Activated CD8-positive, alpha-beta T cell treated with anti-CD3 and anti-CD28 coated beads for 36 hours (primary cell): ENCODE results near the gene FKBP15. TPM values are rescaled to one million over a fixed set of nuclear protein-coding genes. Genes with fewer than 3 reads are reported as not detected.
A peak's percentile ranks its signal among the peaks of the same experiment; 100 is the strongest.

Source experiments
- ATAC-seq: fragments of 200-7000 bp; cut with Tn5 transposase; one replicate; pipeline ENCODE4 v1.10.0; 2021; ENCODE audit warnings: mild to moderate bottlenecking, moderate library complexity
- CTCF ChIA-PET: fragments of 350-600 bp; sonication (Branson Sonifier 250); formaldehyde crosslinking; loops from one replicate; lab custom pipeline; 2021; ENCODE audit warnings: antibody characterized with exemption; lab: Charles Lee
- POLR2A ChIA-PET: fragments of 350-600 bp; sonication (Branson Sonifier 250); formaldehyde crosslinking; loops from one replicate; lab custom pipeline; 2021; ENCODE audit warnings: antibody characterized with exemption; lab: Charles Lee
- DNase-seq: peaks from one replicate; pipeline ENCODE4 v3.0.0-alpha.2; 2020
- H3K27ac Mint-ChIP-seq: one replicate; pipeline ENCODE4 v1.8.0; 2021; ENCODE audit warnings: mild to moderate bottlenecking, mixed read lengths
- H3K27me3 Mint-ChIP-seq: one replicate; pipeline ENCODE4 v1.8.0; 2021; ENCODE audit warnings: mixed read lengths
- H3K36me3 Mint-ChIP-seq: one replicate; pipeline ENCODE4 v1.8.0; 2021; ENCODE audit warnings: low read depth, mixed read lengths
- H3K4me1 Mint-ChIP-seq: one replicate; pipeline ENCODE4 v1.8.0; 2021; ENCODE audit warnings: low read depth, mixed read lengths
- H3K4me3 Mint-ChIP-seq: one replicate; pipeline ENCODE4 v1.8.0; 2021; ENCODE audit warnings: mild to moderate bottlenecking, moderate library complexity, mixed read lengths
- H3K9me3 Mint-ChIP-seq: one replicate; pipeline ENCODE4 v1.8.0; 2021; ENCODE audit warnings: mixed read lengths
- intact Hi-C: fragments of 100-400 bp; cut with micrococcal nuclease; formaldehyde crosslinking; loops from one replicate; pipeline ENCODE4 v1.10.0; 2022
- total RNA-seq, 2 experiments: library from RNA; stranded (reverse); gene quantifications; one replicate each; pipeline ENCODE4 v1.2.3, GENCODE V29; 2021
- TF ChIP-seq, protein P1 (sequence below): fragments of 200-600 bp; IDR thresholded peaks from one replicate; pipeline ENCODE4 v1.8.0; 2022; ENCODE audit warnings: antibody characterized with exemption, mild to moderate bottlenecking

The FKBP15 gene
- total RNA-seq, 2 experiments from 2014 or later, result 32.5 to 33.7 TPM

DNA sequence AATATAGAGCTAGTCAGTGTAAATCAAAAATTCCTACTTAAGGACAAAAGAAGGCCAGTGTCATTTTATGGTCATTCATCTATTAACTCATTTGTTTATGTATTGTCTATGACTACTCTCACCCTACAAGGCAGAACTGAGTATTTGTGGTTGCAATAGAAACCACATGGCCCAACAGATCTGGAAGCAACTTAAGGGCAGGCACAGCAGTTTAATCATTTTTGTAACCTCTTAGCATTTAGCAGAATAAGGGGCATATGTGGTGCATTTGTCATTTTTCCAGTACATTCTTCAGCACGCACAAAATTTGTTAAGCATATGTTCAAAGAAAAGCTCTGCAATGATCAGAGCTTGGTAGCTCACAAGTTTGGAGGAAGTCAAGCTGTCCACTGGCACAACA is 1.1 kb downstream of the FKBP15 start:
- peak; percentile 76 for DNase-seq
- peak; percentile 41 for ATAC-seq

DNA sequence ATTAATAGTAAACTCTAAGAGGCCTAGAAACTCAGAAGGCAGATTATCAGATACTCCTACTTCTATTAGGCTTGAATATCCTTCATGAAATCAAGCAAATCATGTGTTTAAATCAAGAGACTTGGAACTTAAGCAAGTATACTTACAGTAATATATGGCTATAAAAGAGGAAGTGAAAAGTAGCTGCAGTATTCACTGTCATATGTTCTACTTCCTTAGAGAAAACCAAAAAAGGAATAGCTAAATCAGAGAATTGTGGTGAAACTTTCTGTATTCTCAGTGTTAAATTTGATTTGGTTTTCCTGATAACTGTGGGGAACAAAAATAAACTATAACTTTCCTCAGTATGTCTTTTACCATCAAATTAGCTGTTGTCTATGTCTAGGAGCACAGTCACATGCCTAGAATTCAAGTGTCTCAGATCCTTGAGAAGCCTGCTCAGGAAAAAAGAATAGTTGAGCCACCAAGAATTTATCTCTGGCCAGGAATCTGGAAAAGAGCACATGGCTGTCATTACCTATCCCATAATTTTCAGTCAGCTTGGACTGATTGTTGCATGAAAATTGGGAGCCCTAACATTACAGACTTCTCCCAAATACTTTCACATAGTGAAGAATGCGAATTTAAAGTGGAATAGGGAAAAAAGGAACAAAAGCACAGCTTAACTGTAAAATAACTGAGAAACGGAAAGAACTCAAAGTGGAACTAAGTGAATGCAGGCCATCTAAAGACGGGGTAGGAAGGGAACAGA is 1.7 kb downstream of the FKBP15 start:
- ChIA-PET CTCF (interaction anchor here (0.8 to 4.5 kb wide), 8 partner anchors 9 to 107 kb away, joined by 3 to 35 read pairs (median 4); partner anchors contain the start of genes CDC26 and PRPF4), POLR2A (interaction anchor here (0.8 to 3.3 kb wide), 5 partner anchors 55 to 362 kb away, joined by 3 to 20 read pairs (median 4); partner anchors contain the start of genes CDC26, PRPF4 and WDR31)
- H3K4me3 Mint-ChIP-seq, result peak overlapping the region; percentile 86
- H3K4me1 Mint-ChIP-seq, result peaks cover 52% of the 10 kb centered on the region
- ATAC-seq (no peak), DNase-seq (no peak)
- H3K36me3 Mint-ChIP-seq, result peaks cover 13% of the 10 kb centered on the region
- H3K27ac Mint-ChIP-seq, result peak overlapping the region; percentile 89
- TF ChIP-seq, protein P1, sequence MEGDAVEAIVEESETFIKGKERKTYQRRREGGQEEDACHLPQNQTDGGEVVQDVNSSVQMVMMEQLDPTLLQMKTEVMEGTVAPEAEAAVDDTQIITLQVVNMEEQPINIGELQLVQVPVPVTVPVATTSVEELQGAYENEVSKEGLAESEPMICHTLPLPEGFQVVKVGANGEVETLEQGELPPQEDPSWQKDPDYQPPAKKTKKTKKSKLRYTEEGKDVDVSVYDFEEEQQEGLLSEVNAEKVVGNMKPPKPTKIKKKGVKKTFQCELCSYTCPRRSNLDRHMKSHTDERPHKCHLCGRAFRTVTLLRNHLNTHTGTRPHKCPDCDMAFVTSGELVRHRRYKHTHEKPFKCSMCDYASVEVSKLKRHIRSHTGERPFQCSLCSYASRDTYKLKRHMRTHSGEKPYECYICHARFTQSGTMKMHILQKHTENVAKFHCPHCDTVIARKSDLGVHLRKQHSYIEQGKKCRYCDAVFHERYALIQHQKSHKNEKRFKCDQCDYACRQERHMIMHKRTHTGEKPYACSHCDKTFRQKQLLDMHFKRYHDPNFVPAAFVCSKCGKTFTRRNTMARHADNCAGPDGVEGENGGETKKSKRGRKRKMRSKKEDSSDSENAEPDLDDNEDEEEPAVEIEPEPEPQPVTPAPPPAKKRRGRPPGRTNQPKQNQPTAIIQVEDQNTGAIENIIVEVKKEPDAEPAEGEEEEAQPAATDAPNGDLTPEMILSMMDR, result no peak
- H3K27me3 Mint-ChIP-seq, result no peaks in the 10 kb centered on the region
- intact Hi-C loops, result no loop called here
- no peaks in the 10 kb centered on the region for H3K9me3 Mint-ChIP-seq

More for the DNA sequence above, 1.1 kb downstream of the FKBP15 start:
- TF ChIP-seq, protein P1, result no peak
- H3K36me3 Mint-ChIP-seq, result peaks cover 14% of the 10 kb centered on the region
- POLR2A ChIA-PET, result interaction anchor here (0.8 to 3.3 kb wide), 6 partner anchors 55 to 362 kb away, joined by 3 to 20 read pairs (median 4); partner anchors contain the start of genes CDC26, PRPF4 and WDR31
- H3K27ac Mint-ChIP-seq, result peak overlapping the region; percentile 89
- H3K9me3 Mint-ChIP-seq, result no peaks in the 10 kb centered on the region
- H3K4me3 Mint-ChIP-seq, result peak overlapping the region; percentile 86
- CTCF ChIA-PET, result interaction anchor here (0.9 to 4.5 kb wide), 8 partner anchors 8 to 108 kb away, joined by 3 to 35 read pairs (median 4); partner anchors contain the start of genes CDC26 and PRPF4
- intact Hi-C loops, result no loop called here
- H3K4me1 Mint-ChIP-seq, result peaks cover 49% of the 10 kb centered on the region
- H3K27me3 Mint-ChIP-seq, result no peaks in the 10 kb centered on the region

DNA sequence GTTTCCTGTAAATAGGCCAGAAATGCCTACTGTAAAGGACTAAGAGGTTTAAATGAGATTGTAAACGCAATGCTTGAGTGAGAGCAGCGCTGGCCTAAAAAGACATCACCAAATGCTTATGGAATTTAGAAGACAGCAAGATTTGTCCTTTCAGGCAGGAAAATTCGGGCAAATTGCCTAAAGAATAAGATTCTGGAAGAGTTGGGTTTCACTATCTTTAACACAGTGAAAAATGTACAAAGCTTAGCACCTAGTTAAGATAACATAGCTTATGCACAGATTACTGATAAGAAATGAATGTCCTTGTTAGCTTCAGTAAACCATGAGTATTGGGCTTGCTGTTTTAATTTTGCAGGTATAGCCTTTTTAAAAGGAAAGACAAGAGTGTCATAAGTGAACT is 4.7 kb downstream of the FKBP15 start:
- no peak overlapping the region for H3K27ac Mint-ChIP-seq
- H3K4me3 Mint-ChIP-seq, result no peak overlapping the region
- peaks cover 32% of the 10 kb centered on the region for H3K4me1 Mint-ChIP-seq
- H3K36me3 Mint-ChIP-seq, result peaks cover 21% of the 10 kb centered on the region
- H3K9me3 Mint-ChIP-seq, result no peaks in the 10 kb centered on the region
- ChIA-PET POLR2A (no interaction called here), CTCF (no interaction called here)
- intact Hi-C loops, result no loop called here
- TF ChIP-seq, protein P1, result no peak
- DNase-seq (no peak), ATAC-seq (no peak)
- H3K27me3 Mint-ChIP-seq, result no peaks in the 10 kb centered on the region

DNA sequence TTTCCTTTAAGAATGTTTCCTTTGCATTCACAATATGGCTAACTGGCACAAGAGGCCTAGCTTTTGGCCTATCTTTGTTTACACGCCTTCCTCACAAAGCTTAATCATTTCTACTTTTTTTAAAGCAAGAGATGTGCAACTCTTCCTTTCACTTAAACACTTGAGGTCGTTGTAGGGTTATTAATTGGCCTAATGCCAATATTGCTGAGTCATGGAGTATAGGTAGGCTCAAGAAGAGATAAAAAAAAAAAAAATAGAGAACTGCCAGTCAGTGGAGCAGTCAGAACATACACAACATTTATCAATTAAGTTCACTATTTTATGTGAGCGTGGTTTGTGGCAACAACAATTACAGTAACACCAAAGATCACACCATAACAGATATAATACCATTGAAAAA is 5.9 kb downstream of the FKBP15 start:
- Mint-ChIP-seq H3K36me3 (peaks cover 24% of the 10 kb centered on the region), H3K27me3 (no peaks in the 10 kb centered on the region), H3K4me3 (no peak overlapping the region), H3K27ac (peak overlapping the region; percentile 40), H3K4me1 (peaks cover 32% of the 10 kb centered on the region), H3K9me3 (no peaks in the 10 kb centered on the region)
- DNase-seq (no peak), ATAC-seq (no peak)
- TF ChIP-seq, protein P1, result no peak
- intact Hi-C loops, result no loop called here
- ChIA-PET POLR2A (no interaction called here), CTCF (interaction anchor here (1.0 kb wide), 1 partner anchor 64 kb away, joined by 3 read pairs; the partner anchor contains the start of gene SLC31A2)

DNA sequence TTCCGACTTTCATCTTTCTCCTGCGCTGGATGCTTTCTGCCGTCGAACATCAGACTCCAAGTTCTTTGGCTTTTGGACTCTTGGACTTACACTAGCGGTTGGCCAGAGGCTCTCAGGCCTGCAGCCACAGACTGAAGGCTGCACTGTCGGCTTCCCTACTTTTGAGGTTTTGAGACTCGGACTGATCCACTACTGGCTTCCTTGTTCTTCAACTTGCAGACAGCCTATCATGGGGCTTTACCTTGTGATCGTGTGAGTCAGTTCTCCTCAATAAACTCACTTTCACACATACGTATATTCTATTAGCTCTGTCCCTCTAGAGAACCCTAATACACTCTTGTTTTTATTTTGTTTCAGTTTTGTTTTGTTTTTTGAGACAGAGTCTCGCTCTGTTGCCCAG is 10.3 kb downstream of the FKBP15 start:
- no peaks in the 10 kb centered on the region for H3K27me3 Mint-ChIP-seq

More for the DNA sequence above, 10.3 kb downstream of the FKBP15 start:
- Mint-ChIP-seq H3K4me3 (no peak overlapping the region), H3K9me3 (no peaks in the 10 kb centered on the region), H3K36me3 (peaks cover 41% of the 10 kb centered on the region), H3K4me1 (peaks cover 8% of the 10 kb centered on the region), H3K27ac (no peak overlapping the region)
- DNase-seq (no peak), ATAC-seq (no peak)
- ChIA-PET CTCF (no interaction called here), POLR2A (no interaction called here)
- intact Hi-C loops, result no loop called here
- TF ChIP-seq, protein P1, result no peak
